Mesenchymal stem cell (in vitro differentiated cells and primary cell): ENCODE data around the gene ADAMTSL5.
"Not testable (repeated sequence)": the region's sequence is repeated elsewhere in the genome, so short reads cannot be mapped to it uniquely, and the experiment has no call there.

Experiments
- DNase-seq: peaks from one replicate; pipeline ENCODE4 v3.0.0-alpha.2; 2013
- H2AFZ ChIP-seq: one replicate; pipeline ENCODE4 v1.6.1; 2013; ENCODE audit warnings: low read depth, mild to moderate bottlenecking, control low read depth, inconsistent platforms, low read length, moderate library complexity
- H2AK5ac ChIP-seq: 2 replicates; pipeline ENCODE4 v1.6.1; 2013; ENCODE audit warnings: low read length, moderate library complexity, mild to moderate bottlenecking, inconsistent platforms; ENCODE audit not compliant: severe bottlenecking
- H2BK120ac ChIP-seq: one replicate; pipeline ENCODE4 v1.6.1; 2013; ENCODE audit warnings: low read depth, mild to moderate bottlenecking, inconsistent platforms, low read length, moderate library complexity
- H2BK12ac ChIP-seq, 2 experiments: one replicate each; pipeline ENCODE4 v1.6.1; 2013; ENCODE audit warnings: inconsistent platforms in 2 of 2, low read length in 2 of 2, mild to moderate bottlenecking in 2 of 2, moderate library complexity in 2 of 2, control low read depth in 1 of 2
- H2BK15ac ChIP-seq: one replicate; pipeline ENCODE4 v1.6.1; 2013; ENCODE audit warnings: mild to moderate bottlenecking, low read depth, inconsistent platforms; ENCODE audit not compliant: poor library complexity, severe bottlenecking
- H2BK5ac ChIP-seq: 2 replicates; pipeline ENCODE4 v1.6.1; 2013; ENCODE audit warnings: low read depth, mild to moderate bottlenecking, low read length, control low read depth, inconsistent platforms; ENCODE audit not compliant: poor library complexity, severe bottlenecking
- H3K14ac ChIP-seq, 2 experiments: one replicate each; pipeline ENCODE4 v1.6.1; 2013; ENCODE audit warnings: inconsistent platforms in 2 of 2, low read length in 2 of 2, control low read depth in 1 of 2, mild to moderate bottlenecking in 1 of 2, moderate library complexity in 1 of 2
- H3K18ac ChIP-seq, 2 experiments: one replicate each; pipeline ENCODE4 v1.6.1; 2013; ENCODE audit warnings: inconsistent platforms in 2 of 2, low read length in 2 of 2, control low read depth in 1 of 2, low read depth in 1 of 2, mild to moderate bottlenecking in 1 of 2
- H3K23ac ChIP-seq, 2 experiments: one replicate each; pipeline ENCODE4 v1.6.1; 2013; ENCODE audit warnings: inconsistent platforms in 2 of 2, low read length in 2 of 2, mild to moderate bottlenecking in 2 of 2, moderate library complexity in 2 of 2, control low read depth in 1 of 2
- H3K27ac ChIP-seq: 2 replicates; pipeline ENCODE4 v1.5.1; 2013; ENCODE audit warnings: mild to moderate bottlenecking, moderate library complexity, low read length, control low read depth, inconsistent platforms; ENCODE audit not compliant: poor library complexity, severe bottlenecking
- H3K27me3 ChIP-seq, 2 experiments: 2 replicates each; pipeline versions ENCODE4 v1.6.1 to v1.7.0; 2013; ENCODE audit warnings: low read length in 2 of 2, mild to moderate bottlenecking in 2 of 2, moderate library complexity in 2 of 2, control low read depth in 1 of 2, inconsistent platforms in 1 of 2; ENCODE audit not compliant: control insufficient read depth in 1 of 2, insufficient read depth in 1 of 2
- H3K36me3 ChIP-seq, 2 experiments: 2 replicates each; pipeline versions ENCODE4 v1.6.1 to v1.7.0; 2013; ENCODE audit warnings: low read length in 2 of 2, control low read depth in 1 of 2, inconsistent platforms in 1 of 2, low read depth in 1 of 2, mild to moderate bottlenecking in 1 of 2; ENCODE audit not compliant: insufficient read depth in 2 of 2, control insufficient read depth in 1 of 2
- H3K4ac ChIP-seq, 2 experiments: one replicate each; pipeline ENCODE4 v1.6.1; 2013; ENCODE audit warnings: inconsistent platforms in 2 of 2, low read length in 2 of 2, mild to moderate bottlenecking in 2 of 2, moderate library complexity in 2 of 2, control low read depth in 1 of 2, low read depth in 1 of 2
- H3K4me1 ChIP-seq: 2 replicates; pipeline ENCODE4 v1.6.1; 2013; ENCODE audit warnings: low read depth, low read length, control low read depth; ENCODE audit not compliant: control insufficient read depth, insufficient read depth
- H3K4me2 ChIP-seq: 2 replicates; pipeline ENCODE4 v1.6.1; 2013; ENCODE audit warnings: low read length, mild to moderate bottlenecking, inconsistent platforms; ENCODE audit not compliant: poor library complexity, severe bottlenecking
- H3K4me3 ChIP-seq, 2 experiments: 2 replicates each; pipeline versions ENCODE4 v1.5.1 to v1.7.0; 2013; ENCODE audit warnings: low read length in 2 of 2, mild to moderate bottlenecking in 2 of 2, control low read depth in 1 of 2, low read depth in 1 of 2; ENCODE audit not compliant: insufficient read depth in 1 of 2
- H3K79me1 ChIP-seq: replicated peaks from 2 replicates; pipeline ENCODE4 v1.6.1; 2013; ENCODE audit warnings: mild to moderate bottlenecking, control low read depth, low read length, inconsistent platforms; ENCODE audit not compliant: poor library complexity, severe bottlenecking
- H3K9ac ChIP-seq: 2 replicates; pipeline ENCODE4 v1.7.0; 2013; ENCODE audit warnings: mild to moderate bottlenecking, low read length, moderate library complexity
- H3K9me3 ChIP-seq: 2 replicates; pipeline ENCODE4 v1.7.0; 2013; ENCODE audit warnings: mild to moderate bottlenecking, low read length; ENCODE audit not compliant: control insufficient read depth
- H4K8ac ChIP-seq: one replicate; pipeline ENCODE4 v1.6.1; 2013; ENCODE audit warnings: inconsistent platforms, mild to moderate bottlenecking, low read length, moderate library complexity
- H4K91ac ChIP-seq: one replicate; pipeline ENCODE4 v1.6.1; 2013; ENCODE audit warnings: mild to moderate bottlenecking, low read length, inconsistent platforms
- WGBS: methylation state at CpG from one replicate; pipeline ENCODE4 v1.1.7; 2013; ENCODE audit warnings: mixed read lengths; 5-methylcytosine and 5-hydroxymethylcytosine counted together

The ADAMTSL5 gene

DNA sequence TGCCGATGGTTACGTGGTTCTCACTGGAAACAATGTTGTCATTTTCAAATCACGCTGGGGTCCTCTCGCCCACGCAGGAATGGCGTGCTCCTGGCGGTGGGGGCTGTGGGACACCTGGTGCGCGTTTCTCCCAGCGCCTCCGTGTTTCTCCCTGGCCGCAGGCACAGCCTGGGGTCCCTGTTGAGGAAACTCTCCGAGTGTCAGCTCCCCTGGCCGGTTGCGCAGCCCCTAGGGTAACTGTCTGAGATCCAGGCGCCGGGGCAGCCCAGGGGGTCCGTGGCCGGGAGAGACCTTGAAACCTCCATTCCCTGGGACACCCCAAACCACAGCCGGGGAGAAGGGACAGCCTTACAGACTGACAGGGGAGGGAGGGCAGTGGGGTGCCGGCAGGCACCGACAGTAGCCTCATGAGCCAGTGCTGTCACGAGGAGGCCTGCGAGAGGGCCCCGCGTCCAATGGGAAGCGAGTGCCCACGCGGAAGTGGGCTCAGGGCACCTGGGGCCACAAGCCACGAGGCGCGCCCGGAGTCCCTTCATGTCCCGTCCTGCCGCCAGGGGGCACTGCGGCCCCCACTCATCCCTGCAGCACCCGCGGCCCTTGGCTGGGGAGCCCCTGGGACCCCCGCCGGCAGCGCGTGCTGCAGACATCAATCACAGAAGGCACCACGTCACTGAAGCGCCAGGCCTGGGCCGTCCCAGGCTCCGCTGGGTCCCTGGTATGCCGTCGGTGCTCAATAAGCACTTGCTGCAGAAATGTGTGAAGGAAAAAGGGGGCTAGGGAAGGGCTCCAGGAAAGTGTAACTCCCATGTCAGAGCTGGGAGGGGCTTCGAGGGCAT, 9.5 kb downstream of the ADAMTSL5 start:
- Histone ChIP-seq H4K91ac (peak overlapping the region; percentile 30), H2BK15ac (peak overlapping the region; percentile 36), H3K9ac (no peak overlapping the region), H3K14ac (no peak overlapping the region), H3K27me3 (peaks cover 16 to 48% of the 10 kb centered on the region in 2 experiments), H2AFZ (no peak overlapping the region), H2BK12ac (no peak overlapping the region), H3K27ac (no peak overlapping the region), H2BK5ac (no peak overlapping the region), H2AK5ac (no peak overlapping the region), H3K9me3 (no peaks in the 10 kb centered on the region), H3K23ac (no peak overlapping the region), H3K18ac (no peak overlapping the region), H3K4ac (no peak overlapping the region), H3K79me1 (no peaks in the 10 kb centered on the region), H3K4me3 (peak overlapping the region in 1 of 2 experiments; percentile 33), H3K4me2 (no peak overlapping the region), H2BK120ac (no peak overlapping the region), H3K4me1 (peaks cover 23% of the 10 kb centered on the region), H3K36me3 (peaks cover 0 to 6% of the 10 kb centered on the region in 2 experiments), H4K8ac (peak overlapping the region; percentile 71)
- DNase-seq: no peak
- WGBS: 24% methylated on average over 48 of the region's 49 CpGs

DNA sequence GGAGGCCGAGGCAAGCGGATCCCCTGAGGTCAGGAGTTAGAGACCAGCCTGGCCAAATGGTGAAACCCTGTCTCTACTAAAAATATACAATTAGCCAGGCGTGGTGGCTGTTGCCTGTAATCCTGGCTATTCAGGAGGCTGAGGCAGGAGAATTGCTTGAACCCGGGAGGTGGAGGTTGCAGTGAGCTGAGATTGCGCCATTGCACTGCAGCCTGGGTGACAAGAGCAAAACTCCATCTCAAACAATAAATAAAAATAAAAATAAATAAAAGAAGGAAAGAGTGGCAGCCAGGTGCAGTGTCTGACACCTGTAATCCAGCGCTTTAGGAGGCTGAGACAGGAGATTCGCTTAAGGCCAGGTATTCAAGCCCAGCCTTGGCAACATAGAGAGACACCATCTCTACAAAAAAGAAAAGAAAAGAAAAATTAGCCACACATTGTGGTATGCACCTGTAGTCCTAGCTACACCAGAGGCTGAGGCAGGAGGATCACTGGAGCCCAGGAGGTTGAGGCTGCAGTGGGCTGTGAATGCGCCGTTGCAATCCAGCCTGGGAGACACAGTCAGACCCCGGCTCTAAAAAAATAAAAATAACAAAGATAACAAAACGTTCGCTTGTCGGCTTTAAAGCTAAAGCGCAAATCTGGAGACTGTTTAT, 10.3 kb downstream of the ADAMTSL5 start:
- Histone ChIP-seq H2AFZ (no peak overlapping the region), H2BK5ac (no peak overlapping the region), H3K4me3 (no peak overlapping the region), H3K9me3 (no peaks in the 10 kb centered on the region), H3K4ac (no peak overlapping the region), H3K23ac (no peak overlapping the region), H3K79me1 (no peaks in the 10 kb centered on the region), H3K36me3 (peaks cover 0 to 6% of the 10 kb centered on the region in 2 experiments), H3K14ac (no peak overlapping the region), H2BK15ac (no peak overlapping the region), H2BK12ac (no peak overlapping the region), H2AK5ac (no peak overlapping the region), H3K4me2 (no peak overlapping the region), H3K27me3 (peaks cover 16 to 48% of the 10 kb centered on the region in 2 experiments), H4K8ac (no peak overlapping the region), H3K27ac (no peak overlapping the region), H4K91ac (no peak overlapping the region), H2BK120ac (no peak overlapping the region), H3K9ac (no peak overlapping the region), H3K4me1 (peaks cover 19% of the 10 kb centered on the region), H3K18ac (no peak overlapping the region)
- WGBS: 77% methylated on average over 11 of the region's 14 CpGs
- no peak for DNase-seq

DNA sequence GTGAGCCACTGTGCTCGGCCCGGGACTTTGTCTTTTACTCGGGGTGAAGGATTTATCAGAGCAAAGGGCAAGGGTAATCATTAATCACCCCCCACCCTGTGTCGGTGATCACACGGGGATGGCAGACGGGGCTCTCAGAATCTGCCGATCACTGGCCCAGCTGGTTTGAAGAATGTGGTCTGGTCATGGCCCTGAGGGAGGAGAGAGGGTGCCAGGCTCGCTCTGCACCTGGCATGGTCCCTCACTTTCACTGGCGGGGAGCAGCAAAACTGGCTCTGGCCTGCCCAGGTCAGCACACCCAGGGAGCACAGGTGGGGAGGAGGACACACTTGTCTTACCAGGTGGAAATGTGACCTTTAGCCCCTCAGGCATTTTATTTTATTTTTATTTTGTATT, 11.6 kb downstream of the ADAMTSL5 start:
- H3K27ac ChIP-seq: no peak overlapping the region
- no peak overlapping the region for H3K23ac ChIP-seq
- no peaks in the 10 kb centered on the region for H3K9me3 ChIP-seq
- H3K79me1 ChIP-seq: no peaks in the 10 kb centered on the region
- H3K4me3 ChIP-seq: no peak overlapping the region
- peaks cover 0 to 6% of the 10 kb centered on the region in 2 experiments for H3K36me3 ChIP-seq
- peaks cover 14% of the 10 kb centered on the region for H3K4me1 ChIP-seq
- no peak overlapping the region for H4K91ac ChIP-seq
- H4K8ac ChIP-seq: no peak overlapping the region
- H3K18ac ChIP-seq: no peak overlapping the region
- no peak overlapping the region for H3K4ac ChIP-seq
- H3K9ac ChIP-seq: no peak overlapping the region
- no peak overlapping the region for H2BK15ac ChIP-seq
- H2BK5ac ChIP-seq: no peak overlapping the region
- H3K4me2 ChIP-seq: no peak overlapping the region
- peaks cover 16 to 51% of the 10 kb centered on the region in 2 experiments for H3K27me3 ChIP-seq
- no peak overlapping the region for H3K14ac ChIP-seq
- no peak for DNase-seq
- H2AFZ ChIP-seq: no peak overlapping the region
- H2AK5ac ChIP-seq: no peak overlapping the region
- no peak overlapping the region for H2BK12ac ChIP-seq
- WGBS: 91% methylated on average over 9 of the region's 9 CpGs
- H2BK120ac ChIP-seq: no peak overlapping the region

DNA sequence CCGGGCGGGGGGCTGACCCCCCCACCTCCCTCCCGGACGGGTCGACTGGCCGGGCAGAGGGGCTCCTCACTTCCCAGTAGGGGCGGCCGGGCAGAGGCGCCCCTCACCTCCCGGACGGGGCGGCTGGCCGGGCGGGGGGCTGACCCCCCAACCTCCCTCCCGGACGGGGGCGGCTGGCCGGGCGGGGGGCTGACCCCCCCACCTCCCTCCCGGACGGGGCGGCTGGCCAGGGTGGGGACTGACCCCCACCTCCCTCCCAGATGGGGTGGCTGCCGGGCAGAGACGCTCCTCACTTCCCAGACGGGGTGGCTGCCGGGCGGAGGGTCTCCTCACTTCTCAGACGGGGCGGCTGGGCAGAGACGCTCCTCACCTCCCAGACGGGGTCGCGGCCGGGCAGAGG, 13.6 kb downstream of the ADAMTSL5 start:
- H2AK5ac ChIP-seq, H3K36me3 ChIP-seq, H4K8ac ChIP-seq, H3K18ac ChIP-seq, H2BK15ac ChIP-seq, H3K79me1 ChIP-seq, H2BK5ac ChIP-seq, H2BK120ac ChIP-seq, H2AFZ ChIP-seq, H2BK12ac ChIP-seq, H4K91ac ChIP-seq, H3K9ac ChIP-seq, H3K4me3 ChIP-seq, H3K4me2 ChIP-seq, DNase-seq, H3K23ac ChIP-seq, H3K4ac ChIP-seq, H3K9me3 ChIP-seq, H3K27ac ChIP-seq, H3K14ac ChIP-seq: not testable (repeated sequence)
- Histone ChIP-seq H3K27me3 (peaks cover 14 to 52% of the 10 kb centered on the region in 2 experiments), H3K4me1 (peaks cover 14% of the 10 kb centered on the region)
- WGBS: 92% methylated on average over 5 of the region's 34 CpGs
